SKM-1 treated with dmso at 0.1 percent for 144 hours (cell line): ENCODE measurements around the gene TIMP1.

Experiments
- DNase-seq: peaks from one replicate; lab custom pipeline; 2025; ENCODE audit not compliant: unreplicated experiment; lab: John Stamatoyannopoulos, UW

Gene TIMP1

GRCh38 chrX:47581731-47582647, at the start of gene TIMP1:
TIMP1 (plus strand) TSS chrX:47582436; CDS start chrX:47583416, 980 bp downstream.
- DNase-seq = peak; percentile 83

- DNase-seq = no peak
These were observed 42.4 kb upstream of the TIMP1 start for GRCh38 chrX:47539860-47540259.

- DNase-seq = peak; percentile 68
These were observed 41.3 kb upstream of the TIMP1 start for GRCh38 chrX:47540754-47541538.

- DNase-seq = no peak
These were observed 38.7 kb upstream of the TIMP1 start for GRCh38 chrX:47543496-47543895.

- DNase-seq = no peak
These were observed 26.1 kb upstream of the TIMP1 start for GRCh38 chrX:47556045-47556623.

GRCh38 chrX:47558436-47558835, 23.8 kb upstream of the TIMP1 start:
- DNase-seq = no peak

- no peak for DNase-seq
These were observed 21.9 kb upstream of the TIMP1 start for GRCh38 chrX:47560179-47560933.

GRCh38 chrX:47560934-47561658, 21.1 kb upstream of the TIMP1 start, which contains the start of gene ARAF:
ARAF (plus strand) TSS chrX:47561205; CDS start chrX:47562968, 1,763 bp downstream.
- DNase-seq = peak; percentile 88

- DNase-seq = no peak
These were observed 20.5 kb upstream of the TIMP1 start for GRCh38 chrX:47561659-47562151.

GRCh38 chrX:47562615-47563243, 19.5 kb upstream of the TIMP1 start:
- DNase-seq = peak; percentile 41

- no peak for DNase-seq
These were observed 18.4 kb upstream of the TIMP1 start for GRCh38 chrX:47563801-47564315.

- no peak for DNase-seq
These were observed 17.7 kb upstream of the TIMP1 start for GRCh38 chrX:47564438-47565085.

GRCh38 chrX:47566841-47567240, 15.4 kb upstream of the TIMP1 start:
- no peak for DNase-seq

- DNase-seq = no peak
These were observed 13.5 kb upstream of the TIMP1 start for GRCh38 chrX:47568656-47569295.

- no peak for DNase-seq
These were observed 11.4 kb upstream of the TIMP1 start for GRCh38 chrX:47570794-47571193.

GRCh38 chrX:47571215-47571614, 11.0 kb upstream of the TIMP1 start:
- DNase-seq = no peak

GRCh38 chrX:47571896-47572295, 10.3 kb upstream of the TIMP1 start:
- no peak for DNase-seq

GRCh38 chrX:47572773-47573340, 9.4 kb upstream of the TIMP1 start:
- no peak for DNase-seq
